PFSK-1 (cell line): Measurements from ENCODE around the gene PTPRK.

ENCODE experiments used
- FOXP2 ChIP-seq: optimal IDR thresholded peaks from 2 replicates; pipeline ENCODE3; 2011; ENCODE audit warnings: borderline replicate concordance, control low read depth, inconsistent platforms; ENCODE audit not compliant: insufficient read depth; ENCODE audit errors: extremely low read length, extremely low read depth
- POLR2AphosphoS5 ChIP-seq: IDR thresholded peaks from 2 replicates; pipeline ENCODE4 v1.6.1; 2012; ENCODE audit warnings: low read depth, mild to moderate bottlenecking, control low read depth, low read length, moderate library complexity
- SIN3A ChIP-seq: IDR thresholded peaks from 2 replicates; pipeline ENCODE4 v1.6.1; 2012; ENCODE audit warnings: mild to moderate bottlenecking, low read length, moderate library complexity, borderline replicate concordance; ENCODE audit not compliant: insufficient read depth
- TAF1 ChIP-seq: IDR thresholded peaks from 2 replicates; pipeline ENCODE4 v1.6.1; 2012; ENCODE audit warnings: low read length, control low read depth, borderline replicate concordance; ENCODE audit not compliant: insufficient read depth
- TF ChIP-seq, protein P1 (sequence below), 2 experiments: IDR thresholded peaks; 2 replicates each; pipeline versions ENCODE4 v1.6.1 to v1.8.0; 2011 to 2012; ENCODE audit warnings: low read depth in 2 of 2, low read length in 2 of 2, control low read depth in 1 of 2, inconsistent platforms in 1 of 2, mild to moderate bottlenecking in 1 of 2, moderate library complexity in 1 of 2; ENCODE audit not compliant: insufficient read depth in 1 of 2

The PTPRK gene

DNA sequence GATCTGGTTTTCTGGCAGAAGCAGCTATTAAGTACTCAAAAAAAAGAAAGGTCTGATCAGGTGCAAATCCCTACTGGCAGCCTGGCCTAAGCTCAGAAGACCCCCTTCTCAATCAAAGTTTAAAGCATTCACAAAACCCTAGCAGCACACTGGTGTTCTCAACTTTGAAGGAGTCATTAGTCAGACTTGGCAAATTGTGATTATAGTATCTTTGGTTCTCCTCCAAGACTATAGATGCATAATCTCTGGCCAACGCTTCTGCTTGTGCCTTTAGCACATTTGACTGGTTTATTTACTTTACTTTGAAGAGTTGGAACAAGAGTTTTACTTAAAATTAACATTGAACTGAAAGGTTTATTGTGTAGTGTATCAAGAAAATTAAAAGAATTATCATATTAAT, 248.9 kb downstream of the PTPRK start:
- TF ChIP-seq, protein P1, sequence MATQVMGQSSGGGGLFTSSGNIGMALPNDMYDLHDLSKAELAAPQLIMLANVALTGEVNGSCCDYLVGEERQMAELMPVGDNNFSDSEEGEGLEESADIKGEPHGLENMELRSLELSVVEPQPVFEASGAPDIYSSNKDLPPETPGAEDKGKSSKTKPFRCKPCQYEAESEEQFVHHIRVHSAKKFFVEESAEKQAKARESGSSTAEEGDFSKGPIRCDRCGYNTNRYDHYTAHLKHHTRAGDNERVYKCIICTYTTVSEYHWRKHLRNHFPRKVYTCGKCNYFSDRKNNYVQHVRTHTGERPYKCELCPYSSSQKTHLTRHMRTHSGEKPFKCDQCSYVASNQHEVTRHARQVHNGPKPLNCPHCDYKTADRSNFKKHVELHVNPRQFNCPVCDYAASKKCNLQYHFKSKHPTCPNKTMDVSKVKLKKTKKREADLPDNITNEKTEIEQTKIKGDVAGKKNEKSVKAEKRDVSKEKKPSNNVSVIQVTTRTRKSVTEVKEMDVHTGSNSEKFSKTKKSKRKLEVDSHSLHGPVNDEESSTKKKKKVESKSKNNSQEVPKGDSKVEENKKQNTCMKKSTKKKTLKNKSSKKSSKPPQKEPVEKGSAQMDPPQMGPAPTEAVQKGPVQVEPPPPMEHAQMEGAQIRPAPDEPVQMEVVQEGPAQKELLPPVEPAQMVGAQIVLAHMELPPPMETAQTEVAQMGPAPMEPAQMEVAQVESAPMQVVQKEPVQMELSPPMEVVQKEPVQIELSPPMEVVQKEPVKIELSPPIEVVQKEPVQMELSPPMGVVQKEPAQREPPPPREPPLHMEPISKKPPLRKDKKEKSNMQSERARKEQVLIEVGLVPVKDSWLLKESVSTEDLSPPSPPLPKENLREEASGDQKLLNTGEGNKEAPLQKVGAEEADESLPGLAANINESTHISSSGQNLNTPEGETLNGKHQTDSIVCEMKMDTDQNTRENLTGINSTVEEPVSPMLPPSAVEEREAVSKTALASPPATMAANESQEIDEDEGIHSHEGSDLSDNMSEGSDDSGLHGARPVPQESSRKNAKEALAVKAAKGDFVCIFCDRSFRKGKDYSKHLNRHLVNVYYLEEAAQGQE (IDR thresholded peaks at IDR 0.05; ENCODE audit: insufficient read depth in 1 of 2, low read depth in 2 of 2, low read length in 2 of 2), result no peak
- TF ChIP-seq POLR2AphosphoS5 (no peak), FOXP2 (no peak)

DNA sequence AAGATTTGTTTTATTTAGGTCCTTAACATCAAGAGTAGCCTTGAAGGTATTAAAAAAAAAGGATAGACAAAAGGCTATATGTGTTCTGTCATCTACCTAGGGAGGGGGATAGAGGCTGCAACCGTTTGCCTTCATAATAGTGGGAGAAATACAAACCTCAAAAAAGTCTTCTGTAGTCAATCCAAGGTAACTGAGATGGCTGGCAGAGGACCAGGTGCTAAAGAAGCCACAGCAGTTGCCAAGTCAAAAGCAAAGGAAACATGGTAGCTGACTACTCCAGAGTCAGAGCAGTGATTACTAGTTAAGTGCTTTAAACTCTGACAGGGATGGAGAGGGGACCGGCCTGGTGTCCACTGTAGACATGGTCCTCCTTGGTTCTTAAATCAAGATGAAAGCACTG, 249.4 kb downstream of the PTPRK start:
- TF ChIP-seq SIN3A, result no peak
- TF ChIP-seq TAF1, result no peak
- TF ChIP-seq, protein P1 (IDR thresholded peaks at IDR 0.05; ENCODE audit: insufficient read depth in 1 of 2, low read depth in 2 of 2, low read length in 2 of 2), result no peak

DNA sequence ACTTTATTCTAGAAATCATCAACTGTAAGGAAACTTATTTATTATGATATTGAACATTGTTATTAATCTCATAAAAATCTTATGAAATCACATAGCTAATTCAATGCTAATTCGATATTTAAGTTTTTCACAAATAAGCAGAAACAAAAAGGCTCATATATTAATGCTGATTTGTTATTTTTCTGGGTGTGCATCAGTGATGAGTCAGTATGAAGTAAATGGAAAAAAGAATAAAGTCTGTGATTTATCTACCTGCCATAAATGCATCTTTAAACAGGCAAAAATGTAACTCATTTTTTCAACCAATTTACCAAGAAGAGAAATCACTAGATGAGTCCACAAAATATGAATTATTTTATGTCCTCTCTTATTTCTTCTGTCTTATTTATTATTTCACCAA, 253.5 kb downstream of the PTPRK start:
- no peak for TF ChIP-seq SIN3A
- no peak for TF ChIP-seq FOXP2
- TF ChIP-seq POLR2AphosphoS5, result no peak
- TF ChIP-seq, protein P1 (IDR thresholded peaks at IDR 0.05; ENCODE audit: insufficient read depth in 1 of 2, low read depth in 2 of 2, low read length in 2 of 2), result no peak
- no peak for TF ChIP-seq TAF1

DNA sequence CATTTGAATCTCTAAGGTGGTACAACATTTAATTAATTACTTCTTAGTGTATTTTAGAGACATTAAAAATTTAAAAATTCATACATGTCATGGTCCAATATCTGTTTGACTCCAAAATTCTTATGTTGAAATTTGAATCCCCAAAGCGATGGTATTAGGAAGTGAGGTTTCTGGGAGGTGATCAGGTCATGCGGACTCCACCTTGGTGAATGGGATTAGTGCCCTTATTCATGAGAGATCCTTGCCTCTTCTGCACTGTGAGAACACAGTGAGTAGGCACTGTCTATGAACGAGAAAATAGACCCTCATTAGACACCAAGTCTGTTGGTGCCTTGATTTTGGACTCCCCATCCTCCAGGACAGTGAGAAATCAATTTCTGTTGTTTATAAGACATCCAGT, 254.7 kb downstream of the PTPRK start:
- TF ChIP-seq FOXP2 (no peak), POLR2AphosphoS5 (no peak), SIN3A (no peak), TAF1 (no peak)
- TF ChIP-seq, protein P1 (IDR thresholded peaks at IDR 0.05; ENCODE audit: insufficient read depth in 1 of 2, low read depth in 2 of 2, low read length in 2 of 2), result no peak
